HepG2 (cell line): ENCODE results near the gene ACOT13. TPM values are rescaled to one million over a fixed set of nuclear protein-coding genes. Genes with fewer than 3 reads are reported as not detected.
A peak's percentile ranks its signal among the peaks of the same experiment; 100 is the strongest.

Experiments
- ATF7 ChIP-seq, 2 experiments: fragments of 450-650 bp in 1 of 2; sonication (generic) in 1 of 2; formaldehyde crosslinking in 1 of 2; IDR thresholded peaks; 2 replicates each; pipeline versions ENCODE4 v1.4.0 to v1.6.1; 2016 to 2020; ENCODE audit warnings: antibody characterized with exemption in 1 of 2, mild to moderate bottlenecking in 1 of 2, missing genetic modification reagents in 1 of 2
- ATF7-NPFF ChIP-seq: sonication (generic); formaldehyde crosslinking; IDR thresholded peaks from 2 replicates; pipeline ENCODE4 v1.8.1; 2023; ENCODE audit warnings: mild to moderate bottlenecking, low read depth, missing genetic modification reagents, moderate library complexity
- ELF4 ChIP-seq: sonication (generic); formaldehyde crosslinking; IDR thresholded peaks from 2 replicates; pipeline ENCODE4 v1.5.0; 2020; ENCODE audit warnings: missing genetic modification reagents, mild to moderate bottlenecking, moderate library complexity, borderline replicate concordance
- HNF4A ChIP-seq: sonication (generic); formaldehyde crosslinking; IDR thresholded peaks from 2 replicates; pipeline ENCODE4 v1.4.0; 2020; ENCODE audit warnings: missing genetic modification reagents
- HNRNPH1 ChIP-seq: fragments of 200-400 bp; formaldehyde crosslinking; optimal IDR thresholded peaks from 2 replicates; pipeline ENCODE3; 2017; ENCODE audit warnings: mild to moderate bottlenecking, low read depth, low read length
- HNRNPK ChIP-seq: fragments of 200-400 bp; formaldehyde crosslinking; IDR thresholded peaks from 2 replicates; pipeline ENCODE4 v1.6.1; 2018; ENCODE audit warnings: low read length, low read depth, moderate library complexity, mild to moderate bottlenecking; ENCODE audit not compliant: poor library complexity, severe bottlenecking
- KLF11 ChIP-seq: IDR thresholded peaks from 2 replicates; pipeline ENCODE4 v1.6.1; 2016; ENCODE audit warnings: missing compliant biosample characterization
- PHF20 ChIP-seq: sonication (generic); formaldehyde crosslinking; IDR thresholded peaks from 2 replicates; pipeline ENCODE4 v1.5.0; 2020; ENCODE audit warnings: mild to moderate bottlenecking, missing genetic modification reagents
- PHF5A ChIP-seq: IDR thresholded peaks from one replicate; pipeline ENCODE4 v1.6.1; 2018; ENCODE audit warnings: low read depth, missing genetic modification reagents; ENCODE audit not compliant: unreplicated experiment
- SNRNP70 ChIP-seq: fragments of 200-400 bp; formaldehyde crosslinking; IDR thresholded peaks from 2 replicates; pipeline ENCODE4 v1.6.1; 2017; ENCODE audit warnings: mild to moderate bottlenecking, low read depth, low read length, moderate library complexity
- ZNF274 ChIP-seq: sonication (generic); formaldehyde crosslinking; IDR thresholded peaks from 2 replicates; pipeline ENCODE4 v1.5.1; 2020; ENCODE audit warnings: mild to moderate bottlenecking, missing genetic modification reagents
- ZNF550 ChIP-seq: sonication (generic); formaldehyde crosslinking; IDR thresholded peaks from 2 replicates; pipeline ENCODE4 v1.4.0; 2020; ENCODE audit warnings: mild to moderate bottlenecking, missing genetic modification reagents, borderline replicate concordance
- ZNF660 ChIP-seq: sonication (generic); formaldehyde crosslinking; IDR thresholded peaks from 2 replicates; pipeline ENCODE4 v1.5.1; 2020; ENCODE audit warnings: mild to moderate bottlenecking, low read depth, missing genetic modification reagents, borderline replicate concordance
- ZNF761 ChIP-seq: sonication (generic); formaldehyde crosslinking; conservative IDR thresholded peaks from 2 replicates; pipeline ENCODE4 v1.4.0; 2020; ENCODE audit warnings: mild to moderate bottlenecking, missing genetic modification reagents
- polyA plus RNA-seq, 8 experiments: library from polyadenylated mRNA; depleted of rRNA in 3 of 8; stranded (reverse) in 7 of 8; unstranded in 1 of 8; fragments of >200 nt; fragmentation: Illumina TruSeq in 4 of 8; extraction: Trizol in 4 of 8; gene quantifications; 2 replicates each; pipeline versions ENCODE4 v1.2.1 to v1.2.3, GENCODE V29; 2011 to 2016; ENCODE audit warnings: low read depth in 4 of 8, missing spikeins in 1 of 8, mixed read lengths in 1 of 8; ENCODE audit not compliant: insufficient read depth in 1 of 8
- total RNA-seq, 5 experiments: library from RNA; depleted of rRNA; stranded (reverse); fragments of >200 nt; fragmentation: Illumina TruSeq; extraction: Trizol; gene quantifications; 2 replicates each; pipeline ENCODE4 v1.2.3, GENCODE V29; 2016; ENCODE audit warnings: low read depth in 1 of 5
- TF ChIP-seq, protein P1 (sequence below): sonication (generic); formaldehyde crosslinking; IDR thresholded peaks from 2 replicates; pipeline ENCODE4 v1.4.0; 2020; ENCODE audit warnings: mild to moderate bottlenecking, missing genetic modification reagents
- TF ChIP-seq, protein P2 (sequence below): sonication (generic); formaldehyde crosslinking; IDR thresholded peaks from 2 replicates; pipeline ENCODE4 v1.8.1; 2022; ENCODE audit warnings: mild to moderate bottlenecking, missing genetic modification reagents
- TF ChIP-seq, protein P3 (sequence below): sonication (generic); formaldehyde crosslinking; IDR thresholded peaks from 2 replicates; pipeline ENCODE4 v1.4.0; 2020; ENCODE audit warnings: missing genetic modification reagents

Gene ACOT13
- total and polyA plus RNA-seq, 2 of the 13 experiments (the other 11 are each of a cell fraction or from before 2014, with no cell fraction given): 31.5 to 45.1 TPM

DNA sequence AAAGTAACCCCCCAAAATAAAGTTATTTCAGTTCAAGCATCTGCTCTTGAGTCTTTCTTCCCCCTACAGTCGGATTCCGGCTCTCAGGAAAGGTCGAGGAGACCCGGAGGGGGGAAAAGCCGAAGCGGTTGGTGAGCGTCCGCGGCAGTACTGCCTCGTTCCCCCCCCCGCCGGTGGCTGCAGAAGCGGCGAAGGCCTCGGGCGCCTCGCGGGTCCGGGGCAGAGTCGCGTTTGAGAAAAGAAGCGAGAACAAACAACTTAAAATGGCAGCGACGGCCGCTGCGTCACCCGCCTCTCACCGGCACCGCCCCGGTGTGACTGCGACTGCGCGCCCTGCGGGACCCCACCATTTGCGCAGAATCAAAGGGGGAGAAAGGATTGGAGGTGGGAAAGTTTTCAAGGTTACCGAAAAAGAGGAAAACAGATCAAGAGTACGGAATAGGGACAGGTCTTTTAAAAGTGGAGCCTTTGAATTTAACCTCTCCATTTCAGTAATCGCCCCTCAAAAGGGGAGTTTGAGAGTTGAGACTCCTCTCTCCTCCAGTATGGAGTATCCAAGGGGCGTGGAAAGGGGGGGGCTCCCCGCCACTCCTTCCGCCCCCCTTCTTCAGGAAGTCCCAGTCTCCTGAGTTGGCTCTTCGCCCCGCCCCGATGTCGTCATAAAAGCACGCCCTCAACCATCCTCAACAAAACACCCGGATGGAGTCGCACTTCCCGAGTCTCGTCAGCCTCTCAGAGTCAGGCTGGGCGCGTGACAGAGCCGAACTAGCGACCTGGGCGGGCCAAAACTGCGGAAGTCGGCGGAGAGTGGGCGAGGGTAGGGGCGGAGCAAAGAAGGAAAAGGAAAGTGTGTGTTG is 54.0 kb downstream of the ACOT13 start (continued):
- TF ChIP-seq, protein P1, sequence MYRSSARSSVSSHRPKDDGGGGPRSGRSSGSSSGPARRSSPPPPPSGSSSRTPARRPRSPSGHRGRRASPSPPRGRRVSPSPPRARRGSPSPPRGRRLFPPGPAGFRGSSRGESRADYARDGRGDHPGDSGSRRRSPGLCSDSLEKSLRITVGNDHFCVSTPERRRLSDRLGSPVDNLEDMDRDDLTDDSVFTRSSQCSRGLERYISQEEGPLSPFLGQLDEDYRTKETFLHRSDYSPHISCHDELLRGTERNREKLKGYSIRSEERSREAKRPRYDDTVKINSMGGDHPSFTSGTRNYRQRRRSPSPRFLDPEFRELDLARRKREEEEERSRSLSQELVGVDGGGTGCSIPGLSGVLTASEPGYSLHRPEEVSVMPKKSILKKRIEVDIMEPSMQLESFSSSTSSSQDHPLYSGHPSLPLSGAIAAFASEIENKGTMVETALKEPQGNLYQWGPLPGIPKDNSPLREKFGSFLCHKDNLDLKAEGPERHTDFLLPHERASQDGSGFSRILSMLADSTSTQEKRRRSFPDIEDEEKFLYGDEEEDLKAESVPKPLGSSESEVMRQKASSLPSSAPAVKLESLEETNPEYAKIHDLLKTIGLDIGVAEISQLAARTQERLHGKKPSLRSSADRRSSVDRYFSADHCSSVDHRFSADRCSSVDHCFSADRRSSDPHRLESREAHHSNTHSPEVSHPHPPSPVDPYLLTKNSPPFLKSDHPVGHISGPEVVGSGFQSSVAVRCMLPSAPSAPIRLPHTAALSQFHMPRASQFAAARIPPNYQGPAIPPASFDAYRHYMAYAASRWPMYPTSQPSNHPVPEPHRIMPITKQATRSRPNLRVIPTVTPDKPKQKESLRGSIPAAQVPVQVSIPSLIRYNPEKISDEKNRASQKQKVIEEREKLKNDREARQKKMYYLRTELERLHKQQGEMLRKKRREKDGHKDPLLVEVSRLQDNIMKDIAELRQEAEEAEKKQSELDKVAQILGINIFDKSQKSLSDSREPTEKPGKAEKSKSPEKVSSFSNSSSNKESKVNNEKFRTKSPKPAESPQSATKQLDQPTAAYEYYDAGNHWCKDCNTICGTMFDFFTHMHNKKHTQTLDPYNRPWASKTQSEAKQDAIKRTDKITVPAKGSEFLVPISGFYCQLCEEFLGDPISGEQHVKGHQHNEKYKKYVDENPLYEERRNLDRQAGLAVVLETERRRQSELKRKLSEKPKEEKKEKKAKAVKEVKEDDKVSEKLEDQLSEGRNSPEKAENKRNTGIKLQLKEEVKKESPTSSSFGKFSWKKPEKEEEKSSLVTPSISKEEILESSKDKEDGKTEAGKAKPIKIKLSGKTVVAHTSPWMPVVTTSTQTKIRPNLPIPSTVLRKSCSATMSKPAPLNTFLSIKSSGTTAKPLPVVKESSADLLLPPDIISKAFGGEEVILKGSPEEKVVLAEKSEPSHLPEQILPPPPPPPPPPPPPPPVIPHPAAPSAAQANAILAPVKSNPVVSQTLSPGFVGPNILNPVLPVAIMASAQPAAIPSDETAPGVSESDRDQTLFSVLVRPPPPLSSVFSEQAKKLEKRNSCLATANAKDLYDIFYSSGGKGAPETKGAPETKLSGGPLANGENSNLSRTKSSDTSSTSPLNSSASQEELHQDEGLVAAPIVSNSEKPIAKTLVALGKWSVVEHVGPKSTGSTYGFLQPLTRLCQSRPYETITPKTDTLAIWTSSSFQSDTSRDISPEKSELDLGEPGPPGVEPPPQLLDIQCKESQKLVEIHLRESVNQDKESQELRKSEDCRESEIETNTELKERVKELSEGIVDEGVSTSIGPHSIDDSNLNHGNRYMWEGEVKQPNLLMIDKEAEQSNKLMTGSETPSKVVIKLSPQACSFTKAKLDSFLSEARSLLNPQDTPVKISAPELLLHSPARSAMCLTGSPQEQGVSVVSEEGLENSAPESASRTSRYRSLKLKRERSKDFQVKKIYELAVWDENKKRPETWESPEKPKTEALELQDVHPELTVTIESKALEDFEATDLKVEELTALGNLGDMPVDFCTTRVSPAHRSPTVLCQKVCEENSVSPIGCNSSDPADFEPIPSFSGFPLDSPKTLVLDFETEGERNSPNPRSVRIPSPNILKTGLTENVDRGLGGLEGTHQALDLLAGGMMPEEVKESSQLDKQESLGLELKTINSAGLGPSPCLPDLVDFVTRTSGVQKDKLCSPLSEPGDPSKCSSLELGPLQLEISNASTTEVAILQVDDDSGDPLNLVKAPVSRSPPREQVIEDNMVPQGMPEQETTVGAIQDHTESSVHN (CRISPR knock-in tag): 0 out of 2 replicates have a peak, but pooled peaks have one; percentile 28
- TF ChIP-seq HNRNPH1 (no peak), ZNF660 (CRISPR knock-in tag) (peak; percentile 24; the same call in 1 of the 2 replicates), HNF4A (CRISPR knock-in tag) (0 out of 2 replicates have a peak, but pooled peaks have one; percentile 23), KLF11 (CRISPR knock-in tag) (no peak), ZNF761 (CRISPR knock-in tag) (0 out of 2 replicates have a peak, but pooled peaks have one; percentile 30), SNRNP70 (no peak), ATF7-NPFF (no peak), HNRNPK (no peak), PHF20 (CRISPR knock-in tag) (peak; percentile 93), ELF4 (CRISPR knock-in tag) (peak; percentile 97), ZNF274 (CRISPR knock-in tag) (0 out of 2 replicates have a peak, but pooled peaks have one; percentile 62), ATF7 (IDR thresholded peaks at IDR 0.05) (peak; percentile 96), ATF7 (CRISPR knock-in tag; IDR thresholded peaks at IDR 0.05) (0 out of 2 replicates have a peak, but pooled peaks have one; percentile 7), ZNF550 (CRISPR knock-in tag) (0 out of 2 replicates have a peak, but pooled peaks have one; percentile 71), PHF5A (CRISPR knock-in tag) (peak; percentile 27)
- TF ChIP-seq, protein P2, sequence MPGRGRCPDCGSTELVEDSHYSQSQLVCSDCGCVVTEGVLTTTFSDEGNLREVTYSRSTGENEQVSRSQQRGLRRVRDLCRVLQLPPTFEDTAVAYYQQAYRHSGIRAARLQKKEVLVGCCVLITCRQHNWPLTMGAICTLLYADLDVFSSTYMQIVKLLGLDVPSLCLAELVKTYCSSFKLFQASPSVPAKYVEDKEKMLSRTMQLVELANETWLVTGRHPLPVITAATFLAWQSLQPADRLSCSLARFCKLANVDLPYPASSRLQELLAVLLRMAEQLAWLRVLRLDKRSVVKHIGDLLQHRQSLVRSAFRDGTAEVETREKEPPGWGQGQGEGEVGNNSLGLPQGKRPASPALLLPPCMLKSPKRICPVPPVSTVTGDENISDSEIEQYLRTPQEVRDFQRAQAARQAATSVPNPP (CRISPR knock-in tag): no peak
- TF ChIP-seq, protein P3, sequence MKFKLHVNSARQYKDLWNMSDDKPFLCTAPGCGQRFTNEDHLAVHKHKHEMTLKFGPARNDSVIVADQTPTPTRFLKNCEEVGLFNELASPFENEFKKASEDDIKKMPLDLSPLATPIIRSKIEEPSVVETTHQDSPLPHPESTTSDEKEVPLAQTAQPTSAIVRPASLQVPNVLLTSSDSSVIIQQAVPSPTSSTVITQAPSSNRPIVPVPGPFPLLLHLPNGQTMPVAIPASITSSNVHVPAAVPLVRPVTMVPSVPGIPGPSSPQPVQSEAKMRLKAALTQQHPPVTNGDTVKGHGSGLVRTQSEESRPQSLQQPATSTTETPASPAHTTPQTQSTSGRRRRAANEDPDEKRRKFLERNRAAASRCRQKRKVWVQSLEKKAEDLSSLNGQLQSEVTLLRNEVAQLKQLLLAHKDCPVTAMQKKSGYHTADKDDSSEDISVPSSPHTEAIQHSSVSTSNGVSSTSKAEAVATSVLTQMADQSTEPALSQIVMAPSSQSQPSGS (CRISPR knock-in tag): peak; percentile 13; the same call in 1 of the 2 replicates
